IPS DF 4.7 (cell line): Measurements from ENCODE around the gene SERINC5.
"Not testable (repeated sequence)": the region's sequence is repeated elsewhere in the genome, so short reads cannot be mapped to it uniquely, and the experiment has no call there.

Experiments
- DNase-seq: peaks from one replicate; pipeline ENCODE4 v3.0.0-alpha.2; 2013; ENCODE audit warnings: low spot score; ENCODE audit errors: extremely low read depth

Gene SERINC5

GRCh38 chr5:80139466-80139972 is 116.3 kb downstream of the SERINC5 start:
- no peak for DNase-seq

GRCh38 chr5:80138486-80138885 is 117.4 kb downstream of the SERINC5 start:
- DNase-seq, result no peak

GRCh38 chr5:80136798-80137197 is 119.0 kb downstream of the SERINC5 start:
- DNase-seq, result not testable (repeated sequence)

DNA sequence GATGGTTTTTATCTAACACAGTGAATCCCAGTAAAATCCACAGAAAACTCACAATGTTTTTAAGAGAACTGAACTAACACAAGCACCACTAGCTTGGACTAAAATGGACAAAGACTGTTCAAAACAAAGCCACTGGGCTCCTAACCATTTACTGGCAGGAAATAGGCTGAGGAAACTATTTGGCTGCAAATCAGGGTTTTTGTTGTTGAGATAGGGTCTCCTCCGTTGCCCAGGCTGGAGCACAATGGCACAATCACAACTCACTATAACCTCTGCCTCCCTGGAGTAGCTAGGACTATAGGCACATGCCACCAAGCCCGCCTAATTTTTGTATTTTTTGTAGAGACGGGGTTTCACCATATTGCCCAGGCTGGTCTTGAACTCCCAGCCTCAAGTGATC is 121.0 kb downstream of the SERINC5 start:
- DNase-seq, result no peak

DNA sequence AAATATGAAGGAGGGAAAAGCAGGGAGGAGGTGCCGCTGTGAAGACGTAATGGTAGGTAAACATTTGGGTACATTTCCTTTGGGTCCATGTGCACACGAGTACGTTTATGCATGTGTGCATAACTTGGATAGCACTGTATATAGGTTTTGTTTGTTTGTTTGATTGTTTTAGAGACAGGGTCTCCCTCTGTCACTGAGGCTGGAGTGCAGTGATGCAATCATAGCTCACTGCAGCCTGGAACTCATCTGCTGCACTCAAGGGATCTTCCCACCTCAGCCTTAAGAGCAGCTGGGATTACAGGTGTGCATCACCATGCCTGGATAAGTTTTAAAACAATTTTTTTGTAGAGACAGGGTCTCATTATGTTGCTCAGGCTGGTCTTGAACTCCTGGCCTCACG is 126.7 kb downstream of the SERINC5 start:
- DNase-seq, result no peak

DNA sequence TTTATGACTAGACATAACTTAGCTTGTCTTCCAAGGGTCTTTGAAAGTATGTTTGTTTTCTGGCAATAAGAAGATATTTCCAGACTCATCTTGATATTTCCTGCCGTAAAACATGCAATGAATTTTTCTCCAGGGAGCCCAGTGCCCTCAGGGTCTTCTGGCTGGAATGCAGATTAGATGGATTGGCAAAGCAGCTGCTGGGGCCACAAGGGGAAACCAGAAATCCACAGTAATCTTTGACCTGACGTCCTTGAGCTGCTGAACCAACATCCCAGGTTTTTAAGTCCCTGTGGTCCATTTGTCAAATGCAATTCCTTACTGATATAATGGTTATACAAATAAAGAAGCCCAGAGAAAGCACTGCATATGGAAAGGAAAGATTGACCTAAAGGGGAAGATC is 127.7 kb downstream of the SERINC5 start:
- DNase-seq, result no peak

DNA sequence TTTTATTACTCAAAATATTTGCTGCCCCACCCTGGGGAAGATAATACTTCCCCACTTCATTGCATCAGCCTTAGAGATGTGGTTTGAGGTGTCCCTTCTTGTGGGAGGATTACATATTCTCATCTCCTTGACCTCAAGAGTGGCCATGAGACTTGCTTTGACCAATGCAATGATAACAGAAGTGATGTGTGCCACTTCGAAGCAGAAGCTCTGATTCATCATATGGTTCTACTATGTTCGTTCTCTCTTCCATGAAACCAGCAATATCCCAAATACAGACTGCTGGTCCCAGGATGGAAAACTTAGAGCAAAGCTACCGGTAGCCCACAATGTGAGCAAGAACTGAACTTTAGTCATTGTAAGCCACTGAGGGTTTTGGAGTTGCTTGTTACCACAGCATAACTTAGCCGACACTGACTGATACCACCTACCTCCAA is 128.7 kb downstream of the SERINC5 start:
- DNase-seq, result no peak

GRCh38 chr5:80125962-80126480 is 129.8 kb downstream of the SERINC5 start:
- no peak for DNase-seq

- DNase-seq, result no peak
These were observed 130.6 kb downstream of the SERINC5 start for GRCh38 chr5:80125022-80125961.

GRCh38 chr5:80124121-80124918 is 131.5 kb downstream of the SERINC5 start:
- DNase-seq, result no peak

GRCh38 chr5:80122579-80122978 is 133.3 kb downstream of the SERINC5 start:
- no peak for DNase-seq

- no peak for DNase-seq
These were observed 136.5 kb downstream of the SERINC5 start for GRCh38 chr5:80119372-80119771.

DNA sequence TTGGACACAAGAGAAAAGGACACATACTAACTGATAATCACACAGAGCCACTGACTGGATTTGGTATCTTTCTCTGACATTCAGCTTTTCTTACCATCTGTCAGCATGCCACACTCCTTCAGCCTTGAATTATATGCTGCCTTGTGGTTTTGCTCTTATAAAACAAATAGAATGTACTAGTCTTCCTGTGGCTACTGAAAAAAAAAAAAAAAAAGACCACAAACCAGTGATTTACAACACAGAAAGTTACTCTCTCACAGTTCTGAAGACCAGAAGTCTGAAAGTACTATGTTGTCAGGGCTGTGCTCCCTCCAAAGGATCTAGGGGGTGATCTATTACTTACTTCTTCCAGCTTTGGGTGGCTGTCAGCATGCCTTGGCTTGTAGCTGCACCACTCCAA is 138.4 kb downstream of the SERINC5 start:
- no peak for DNase-seq

GRCh38 chr5:80116465-80116864 is 139.4 kb downstream of the SERINC5 start:
- DNase-seq, result no peak

- no peak for DNase-seq
These were observed 139.8 kb downstream of the SERINC5 start for GRCh38 chr5:80116000-80116399.

DNA sequence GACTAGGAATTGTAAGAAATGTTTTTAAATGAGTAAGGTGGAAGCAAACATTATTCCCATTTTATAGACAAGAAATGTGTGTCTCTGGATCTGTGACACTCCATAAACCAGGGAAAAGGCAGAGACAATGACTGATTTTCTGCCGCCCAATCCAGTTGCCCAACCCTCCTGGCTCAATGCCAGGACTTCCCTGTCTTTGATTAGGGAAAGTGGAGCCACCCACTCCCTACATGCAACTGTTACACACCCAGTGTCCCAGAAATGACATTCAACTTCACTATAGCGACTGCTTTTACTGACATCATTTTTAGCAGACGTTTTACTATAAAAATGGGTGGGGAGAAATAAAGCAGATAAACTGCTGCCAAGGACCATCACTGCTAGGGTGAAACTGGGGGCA is 141.0 kb downstream of the SERINC5 start:
- no peak for DNase-seq

- not testable (repeated sequence) for DNase-seq
These were observed 144.4 kb downstream of the SERINC5 start for GRCh38 chr5:80111376-80111990.

DNA sequence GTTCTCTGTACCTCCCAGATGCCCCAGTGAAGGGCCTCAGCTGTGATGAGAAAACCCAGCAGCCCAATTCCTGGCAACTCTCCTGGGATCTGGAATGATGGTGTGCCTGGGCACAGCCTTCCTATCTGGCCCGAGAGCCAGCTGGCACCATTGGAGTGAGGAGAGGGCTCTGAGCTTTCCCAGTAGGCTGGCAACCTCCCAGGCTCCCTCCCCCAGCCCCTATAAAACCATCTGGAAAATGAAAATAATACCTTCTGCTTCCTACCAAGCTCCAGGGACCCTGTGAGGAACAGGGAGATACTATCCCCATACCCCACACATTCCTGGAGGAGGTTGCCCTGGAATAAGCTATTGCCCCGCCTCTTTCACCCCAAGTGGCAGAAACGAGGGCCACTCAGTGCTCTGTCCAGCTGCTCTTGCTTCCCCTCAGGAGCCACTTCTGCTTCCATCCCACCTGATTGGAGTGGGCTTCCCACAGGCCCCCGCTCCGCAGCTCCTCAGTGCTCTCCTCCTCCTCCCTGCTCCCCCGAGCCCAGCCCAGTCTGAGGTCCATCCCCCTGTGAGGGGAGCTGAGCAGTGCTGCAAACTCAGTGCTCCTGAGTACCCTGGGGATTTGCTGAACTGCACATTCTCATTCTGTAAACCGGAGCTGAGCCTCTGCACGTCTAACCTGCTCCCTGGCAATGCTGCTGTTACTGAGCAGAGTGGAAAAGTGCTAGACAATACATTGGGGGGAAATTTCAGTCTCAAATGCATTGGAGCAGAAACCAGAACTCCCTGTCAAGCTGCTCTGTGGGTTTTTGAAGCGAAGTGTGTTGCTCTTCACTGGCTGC is 146.0 kb downstream of the SERINC5 start:
- no peak for DNase-seq

DNA sequence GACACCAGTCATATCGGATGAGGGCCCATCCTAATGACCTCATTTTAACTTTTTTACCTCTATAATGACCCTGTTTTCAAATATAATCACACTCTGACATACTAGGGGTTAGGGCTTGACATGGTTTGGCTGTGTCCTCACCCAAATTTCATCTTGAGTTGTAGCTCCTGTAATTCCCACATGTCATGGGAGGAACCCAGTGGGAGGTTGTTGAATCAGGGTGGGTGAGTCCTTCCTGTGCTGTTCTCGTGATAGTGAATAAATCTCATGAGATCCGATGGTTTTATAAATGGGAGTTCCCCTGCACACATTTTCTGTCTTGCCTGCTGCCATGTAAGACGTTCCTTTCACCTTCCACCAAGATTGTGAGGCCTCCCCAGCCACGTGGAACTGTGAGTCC is 148.9 kb downstream of the SERINC5 start:
- DNase-seq, result no peak

GRCh38 chr5:80105698-80106439 is 150.0 kb downstream of the SERINC5 start:
- DNase-seq, result no peak
